ENCODE results near the gene RPL37. TPM values are rescaled to one million over a fixed set of nuclear protein-coding genes. Genes with fewer than 3 reads are reported as not detected.
"Not testable (repeated sequence)": the region's sequence is repeated elsewhere in the genome, so short reads cannot be mapped to it uniquely, and the experiment has no call there.

RPL37 gene
- total and polyA plus RNA-seq, 3 donors from 2014 or later = 99.1 to 1,089 (median 174) TPM

- Histone ChIP-seq H3K36me3 (ENCODE audit: low read depth, missing control alignments) (no peaks in the 10 kb centered on the region), H3K27me3 (no peaks in the 10 kb centered on the region), H3K9me3 (no peaks in the 10 kb centered on the region), H3K27ac (no peak overlapping the region), H3K4me3 (no peak overlapping the region), H3K4me1 (no peaks in the 10 kb centered on the region)
- intact Hi-C loops (cut with DNase I; ENCODE audit: low total_unique reads) = no loop called here
- DNase-seq = no peak
- WGBS, 2 donors = 89 to 90% methylated on average over 6 of the region's 6 CpGs
- TF ChIP-seq POLR2A (IDR thresholded peaks at IDR 0.05) = no peak
- TF ChIP-seq, protein P1, sequence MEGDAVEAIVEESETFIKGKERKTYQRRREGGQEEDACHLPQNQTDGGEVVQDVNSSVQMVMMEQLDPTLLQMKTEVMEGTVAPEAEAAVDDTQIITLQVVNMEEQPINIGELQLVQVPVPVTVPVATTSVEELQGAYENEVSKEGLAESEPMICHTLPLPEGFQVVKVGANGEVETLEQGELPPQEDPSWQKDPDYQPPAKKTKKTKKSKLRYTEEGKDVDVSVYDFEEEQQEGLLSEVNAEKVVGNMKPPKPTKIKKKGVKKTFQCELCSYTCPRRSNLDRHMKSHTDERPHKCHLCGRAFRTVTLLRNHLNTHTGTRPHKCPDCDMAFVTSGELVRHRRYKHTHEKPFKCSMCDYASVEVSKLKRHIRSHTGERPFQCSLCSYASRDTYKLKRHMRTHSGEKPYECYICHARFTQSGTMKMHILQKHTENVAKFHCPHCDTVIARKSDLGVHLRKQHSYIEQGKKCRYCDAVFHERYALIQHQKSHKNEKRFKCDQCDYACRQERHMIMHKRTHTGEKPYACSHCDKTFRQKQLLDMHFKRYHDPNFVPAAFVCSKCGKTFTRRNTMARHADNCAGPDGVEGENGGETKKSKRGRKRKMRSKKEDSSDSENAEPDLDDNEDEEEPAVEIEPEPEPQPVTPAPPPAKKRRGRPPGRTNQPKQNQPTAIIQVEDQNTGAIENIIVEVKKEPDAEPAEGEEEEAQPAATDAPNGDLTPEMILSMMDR (IDR thresholded peaks at IDR 0.05) = no peak
Observed at GRCh38 chr5:40877371-40877988, 42.5 kb upstream of the RPL37 start.

GRCh38 chr5:40875958-40876357 lies 40.9 kb upstream of the RPL37 start:
- TF ChIP-seq POLR2A (IDR thresholded peaks at IDR 0.05) = no peak
- TF ChIP-seq, protein P1 (IDR thresholded peaks at IDR 0.05) = no peak
- Histone ChIP-seq H3K27me3 (no peaks in the 10 kb centered on the region), H3K9me3 (no peaks in the 10 kb centered on the region), H3K4me3 (no peak overlapping the region), H3K27ac (no peak overlapping the region), H3K4me1 (no peaks in the 10 kb centered on the region), H3K36me3 (ENCODE audit: low read depth, missing control alignments) (no peaks in the 10 kb centered on the region)
- WGBS, 2 donors = 80 to 81% methylated on average over 3 of the region's 3 CpGs
- no peak for DNase-seq
- intact Hi-C loops (cut with DNase I; ENCODE audit: low total_unique reads) = no loop called here

DNA sequence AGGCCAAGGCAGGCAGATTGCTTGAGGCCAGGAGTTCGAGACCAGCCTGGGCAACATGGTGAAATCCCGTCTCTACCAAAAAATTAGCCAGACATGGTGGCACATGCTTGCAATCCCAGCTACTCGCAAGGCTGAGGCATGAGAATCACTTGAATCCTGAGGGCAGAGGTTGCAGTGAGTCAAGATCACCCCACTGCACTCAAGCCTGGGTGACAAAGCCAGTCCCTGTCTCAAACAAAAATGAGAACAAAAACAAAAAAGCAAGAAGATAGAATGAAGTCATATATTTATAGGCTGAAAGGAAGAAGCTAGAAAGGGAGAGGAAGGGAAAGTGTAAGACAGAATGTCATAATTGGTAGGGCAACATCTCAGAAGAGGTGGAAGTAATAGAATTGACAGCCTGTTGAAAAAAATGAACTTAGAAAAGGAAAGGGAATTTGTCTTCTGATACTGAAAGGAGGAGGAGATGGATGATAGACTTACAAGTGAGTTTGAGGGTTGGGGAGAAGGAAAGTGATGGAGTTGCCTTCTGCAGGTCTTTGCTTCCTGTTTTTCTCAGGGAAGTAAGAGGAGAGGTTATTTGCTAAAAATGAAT lies 38.4 kb upstream of the RPL37 start:
- Histone ChIP-seq H3K9me3 (no peaks in the 10 kb centered on the region), H3K4me3 (no peak overlapping the region), H3K27me3 (no peaks in the 10 kb centered on the region), H3K36me3 (ENCODE audit: low read depth, missing control alignments) (no peaks in the 10 kb centered on the region), H3K4me1 (no peaks in the 10 kb centered on the region), H3K27ac (no peak overlapping the region)
- no peak for DNase-seq
- intact Hi-C loops (cut with DNase I; ENCODE audit: low total_unique reads) = no loop called here
- TF ChIP-seq POLR2A (IDR thresholded peaks at IDR 0.05) = no peak
- TF ChIP-seq, protein P1 (IDR thresholded peaks at IDR 0.05) = no peak
- 80 to 92% methylated on average over 3 of the region's 3 CpGs for WGBS, 2 donors

- H3K4me1 ChIP-seq; H3K4me3 ChIP-seq; DNase-seq; H3K27me3 ChIP-seq; H3K36me3 ChIP-seq (ENCODE audit: low read depth, missing control alignments); intact Hi-C loops (cut with DNase I; ENCODE audit: low total_unique reads); H3K27ac ChIP-seq; H3K9me3 ChIP-seq: not testable (repeated sequence)
- WGBS, 2 donors = 92 to 95% methylated on average over 8 of the region's 8 CpGs
Observed at GRCh38 chr5:40872253-40872652, 37.2 kb upstream of the RPL37 start.

DNA sequence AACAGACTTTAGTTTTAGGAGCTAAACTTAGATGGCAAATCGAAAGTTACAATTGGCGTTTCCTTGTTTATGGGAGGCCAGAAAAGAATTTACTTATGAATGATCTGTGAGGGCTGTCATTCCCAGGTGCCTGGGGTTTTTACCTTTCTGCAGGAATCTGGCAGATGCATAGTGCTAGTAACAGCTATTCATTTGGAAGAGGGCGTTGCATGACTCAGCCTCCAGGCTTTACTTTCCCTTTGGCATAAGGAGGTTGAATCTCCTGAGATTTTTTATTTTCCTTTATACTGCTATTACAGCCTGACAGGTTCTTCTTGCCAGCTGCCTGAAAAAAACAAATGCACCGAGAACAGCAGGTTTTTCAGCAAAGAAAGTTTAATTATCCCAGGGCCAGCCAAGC lies 36.2 kb upstream of the RPL37 start:
- no peaks in the 10 kb centered on the region for H3K9me3 ChIP-seq
- WGBS, 2 donors = 74 to 78% methylated on average over 4 of the region's 4 CpGs
- TF ChIP-seq, protein P1 (IDR thresholded peaks at IDR 0.05) = no peak
- TF ChIP-seq POLR2A (IDR thresholded peaks at IDR 0.05) = no peak
- intact Hi-C loops (cut with DNase I; ENCODE audit: low total_unique reads) = no loop called here
- H3K27me3 ChIP-seq = no peaks in the 10 kb centered on the region
- H3K27ac ChIP-seq = no peak overlapping the region
- no peak overlapping the region for H3K4me3 ChIP-seq
- H3K4me1 ChIP-seq = no peaks in the 10 kb centered on the region
- no peak for DNase-seq
- H3K36me3 ChIP-seq (ENCODE audit: low read depth, missing control alignments) = no peaks in the 10 kb centered on the region
